T-helper 9 cell (primary cell): ENCODE measurements around the gene ARL17A.
"Not testable (repeated sequence)": the region's sequence is repeated elsewhere in the genome, so short reads cannot be mapped to it uniquely, and the experiment has no call there.

Experiments
- DNase-seq: peaks from one replicate; pipeline ENCODE4 v3.0.0-alpha.2; 2020

Gene ARL17A

DNA sequence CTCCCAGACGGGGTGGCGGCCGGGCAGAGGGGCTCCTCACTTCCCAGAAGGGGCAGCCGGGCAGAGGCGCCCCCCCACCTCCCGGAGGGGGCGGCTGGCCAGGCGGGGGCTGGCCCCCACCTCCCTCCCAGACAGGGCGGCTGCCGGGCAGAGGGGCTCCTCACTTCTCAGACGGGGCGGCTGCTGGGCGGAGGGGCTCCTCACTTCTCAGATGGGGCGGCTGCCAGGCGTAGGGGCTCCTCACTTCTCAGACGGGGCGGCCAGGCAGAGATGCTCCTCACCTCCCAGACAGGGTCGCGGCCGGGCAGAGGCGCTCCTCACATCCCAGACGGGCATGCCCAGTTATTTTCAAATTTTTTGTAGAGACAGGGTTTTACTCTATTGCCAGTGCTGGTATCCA, 44.8 kb downstream of the ARL17A start:
- DNase-seq, result not testable (repeated sequence)

DNA sequence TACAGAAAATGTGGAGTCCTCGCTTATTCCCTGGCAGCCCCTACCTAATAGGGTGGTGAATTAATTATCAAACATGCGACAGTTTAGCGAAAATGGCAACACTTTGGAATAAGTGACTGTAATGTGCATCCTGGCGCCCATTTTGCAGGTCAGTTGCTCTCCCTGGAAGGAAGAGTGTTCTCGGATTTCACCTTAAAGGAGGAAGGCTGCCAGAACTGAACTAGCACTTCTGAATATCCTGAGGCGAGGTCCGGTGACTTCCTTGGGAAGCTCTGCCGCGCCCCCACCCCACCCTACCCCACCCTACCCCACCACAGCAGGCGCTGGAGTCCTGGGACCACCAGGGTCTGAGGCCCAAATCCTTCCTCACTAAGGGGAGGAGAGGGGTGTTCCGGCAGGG, 67.3 kb downstream of the ARL17A start, which contains the start of gene LRRC37A2:
TSS of gene LRRC37A2 (plus strand) at position 301 of the 400 bp plus-strand sequence. CDS start 245 bp downstream, outside the sequence.
- not testable (repeated sequence) for DNase-seq

DNA sequence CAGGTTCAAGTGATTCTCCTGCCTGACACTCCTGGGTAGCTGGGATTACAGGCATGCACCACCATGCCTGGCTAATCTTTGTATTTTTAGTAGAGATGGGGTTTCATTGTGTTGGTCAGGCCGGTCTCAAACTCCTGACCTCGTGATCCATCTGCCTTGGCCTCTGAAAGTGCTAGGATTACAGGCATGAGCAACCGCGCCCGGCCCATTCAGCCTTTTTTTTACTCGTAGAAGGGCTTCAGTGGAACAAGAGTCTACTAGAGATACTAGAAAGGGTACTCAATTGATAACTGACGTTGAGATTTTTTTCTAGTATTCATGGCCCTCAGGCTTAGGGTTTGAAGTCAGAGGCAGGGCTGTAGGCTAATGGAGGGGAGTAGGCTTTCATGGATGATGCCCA, 73.6 kb downstream of the ARL17A start:
- not testable (repeated sequence) for DNase-seq

DNA sequence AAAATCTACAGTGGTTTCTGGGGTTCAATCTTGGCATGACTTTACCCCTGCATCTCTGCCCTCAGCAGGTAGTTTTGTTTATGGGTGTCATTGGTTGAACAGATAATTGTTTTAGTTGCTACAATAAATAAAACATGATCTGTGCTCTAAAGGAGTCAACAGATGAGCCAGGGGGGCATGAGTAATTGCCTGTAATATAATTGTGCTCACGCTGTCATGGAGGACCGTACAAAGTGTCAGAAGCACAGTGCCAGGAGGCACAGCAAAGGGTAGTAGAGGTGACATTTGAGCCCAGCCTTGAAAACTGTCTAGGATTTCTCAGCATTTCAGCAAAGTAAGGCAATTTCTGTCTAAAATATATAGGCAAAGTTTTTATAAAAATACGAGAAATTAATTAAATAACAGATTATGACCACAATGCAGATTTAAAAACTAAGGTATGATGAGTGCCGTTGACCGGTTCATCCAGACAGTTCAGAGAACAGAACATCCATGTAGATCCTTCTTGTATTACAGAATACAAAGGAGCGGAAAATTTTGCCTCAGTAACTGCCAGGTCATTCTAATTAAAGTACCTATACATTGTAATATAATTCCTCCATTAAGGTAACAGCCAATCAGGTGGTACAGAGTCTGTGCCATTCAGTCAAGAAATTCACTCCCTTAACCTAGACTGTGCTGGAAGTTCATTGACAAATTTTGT, 79.9 kb downstream of the ARL17A start:
- not testable (repeated sequence) for DNase-seq

DNA sequence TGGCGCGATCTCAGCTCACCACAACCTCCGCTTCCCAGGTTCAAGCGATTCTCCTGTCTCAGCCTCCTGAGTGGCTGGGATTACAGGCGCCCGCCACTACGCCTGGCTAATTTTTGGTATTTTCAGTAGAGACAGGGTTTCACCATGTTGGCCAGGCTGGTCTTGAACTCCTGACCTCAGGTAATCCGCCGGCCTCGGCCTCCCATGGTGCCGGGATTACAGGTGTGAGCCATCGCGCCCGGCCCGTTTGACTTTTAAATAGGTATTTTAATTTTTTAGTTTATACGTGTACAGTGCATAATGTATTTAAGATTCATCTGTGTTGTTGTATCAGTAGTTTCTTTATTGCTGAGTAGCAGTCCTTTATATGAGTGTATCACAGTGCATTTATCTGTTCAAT, 87.5 kb downstream of the ARL17A start:
- not testable (repeated sequence) for DNase-seq

DNA sequence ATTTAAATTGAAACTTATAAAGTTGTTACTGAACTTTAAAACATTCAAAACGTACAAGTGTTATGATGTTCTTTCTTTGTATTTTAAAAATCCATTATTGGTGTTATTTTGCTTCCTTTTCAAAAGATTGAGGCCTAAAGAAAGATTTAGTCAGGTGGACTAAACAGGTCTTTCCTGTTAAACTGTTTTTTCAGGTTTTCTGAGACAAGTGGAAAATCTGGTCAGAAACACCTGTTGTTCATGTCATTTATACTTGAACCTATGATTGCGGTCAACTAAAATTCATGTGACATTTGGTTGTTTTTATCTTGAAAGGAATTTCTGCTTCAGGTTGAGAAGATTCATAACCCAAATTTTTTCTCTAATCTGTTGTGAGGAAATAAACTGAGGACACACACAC, 98.2 kb downstream of the ARL17A start:
- DNase-seq, result not testable (repeated sequence)

DNA sequence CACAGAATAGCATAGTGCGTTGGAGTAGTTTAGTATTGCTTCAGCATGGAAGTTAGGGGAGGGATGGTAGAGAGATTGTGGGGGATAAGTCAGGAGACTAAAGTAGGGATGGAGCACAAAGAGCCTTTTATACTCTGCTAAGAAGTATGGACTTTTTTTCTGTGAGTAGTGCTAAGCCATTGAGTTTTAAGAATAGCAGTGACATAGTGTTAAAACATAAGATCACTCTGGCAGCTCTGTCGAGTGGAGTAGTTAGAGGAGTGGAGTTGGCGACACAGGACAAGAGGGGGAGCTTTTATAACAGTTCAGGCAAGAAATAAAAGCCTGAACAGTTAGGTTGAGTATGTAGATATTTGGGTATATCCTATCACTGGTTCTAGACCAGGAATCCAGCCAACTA, 100.7 kb downstream of the ARL17A start:
- not testable (repeated sequence) for DNase-seq

DNA sequence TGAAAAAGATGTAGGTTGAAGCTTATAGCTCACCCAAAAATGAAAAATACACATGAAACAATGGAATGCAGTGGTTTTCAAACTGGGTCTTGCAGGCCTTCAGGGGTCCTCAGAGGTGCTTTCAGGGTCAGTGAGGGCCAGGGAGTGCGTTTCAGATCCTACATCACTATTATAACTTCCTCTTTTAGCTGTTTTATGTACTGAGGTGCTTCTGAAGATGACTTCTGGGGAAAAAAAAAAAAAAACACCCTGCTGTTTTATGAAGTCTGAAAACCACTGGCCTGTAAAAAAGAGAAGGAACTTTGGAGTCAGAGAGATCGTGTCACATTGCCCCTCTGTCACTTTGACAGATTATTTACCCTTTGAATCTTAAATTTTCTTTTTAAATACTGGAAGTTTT, 103.9 kb downstream of the ARL17A start:
- DNase-seq, result not testable (repeated sequence)

DNA sequence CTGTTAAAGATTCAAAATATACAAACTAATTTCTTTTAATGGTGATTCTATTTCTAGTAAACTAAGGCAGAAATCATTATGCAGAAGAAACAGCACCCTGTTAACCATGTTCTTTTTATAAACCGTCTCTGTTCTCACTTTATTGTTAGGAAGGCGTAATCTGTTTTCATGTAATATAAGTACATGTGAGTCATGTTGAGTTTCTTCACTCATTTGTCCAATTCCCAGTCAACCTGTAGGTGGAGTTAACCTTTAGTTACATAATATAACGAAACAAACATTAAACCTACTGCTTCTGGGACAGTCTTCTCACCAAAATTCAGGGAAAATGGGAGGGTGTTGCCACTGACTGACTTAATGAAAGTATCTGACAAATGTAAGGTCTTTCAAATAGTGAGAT, 105.0 kb downstream of the ARL17A start:
- DNase-seq, result not testable (repeated sequence)

DNA sequence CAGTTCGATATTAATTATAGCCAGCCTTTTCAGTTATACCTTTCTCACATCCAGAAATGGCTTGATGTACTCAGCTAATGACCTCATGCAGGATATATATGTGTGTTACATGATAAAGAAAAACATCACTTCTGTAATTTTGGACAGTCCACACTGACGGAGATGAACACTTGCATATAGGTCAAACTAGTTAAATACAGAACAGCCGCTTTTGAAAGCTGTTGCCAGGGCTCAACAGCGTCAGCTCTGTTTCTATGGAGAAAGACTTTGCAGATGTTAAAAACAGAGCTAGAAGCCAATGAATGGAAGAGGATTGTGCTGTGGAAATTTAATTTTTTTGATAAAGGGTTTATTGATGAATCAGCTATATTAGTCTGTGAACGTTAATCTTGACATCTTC, 111.9 kb downstream of the ARL17A start:
- not testable (repeated sequence) for DNase-seq
